Karpas-422 (cell line): ENCODE data around the gene CASP9. TPM values are rescaled to one million over a fixed set of nuclear protein-coding genes. Genes with fewer than 3 reads are reported as not detected.
"Not testable (repeated sequence)": the region's sequence is repeated elsewhere in the genome, so short reads cannot be mapped to it uniquely, and the experiment has no call there.

ENCODE experiments used
- DNase-seq: peaks from one replicate; pipeline ENCODE4 v3.0.0-alpha.2; 2015
- H2AFZ ChIP-seq: fragments of 200-600 bp; sonication (generic); 2 replicates; pipeline ENCODE4 v1.6.1; 2014; ENCODE audit warnings: antibody characterized with exemption, low read length, mixed read lengths
- H3K27ac ChIP-seq: fragments of 200-600 bp; sonication (generic); 2 replicates; pipeline ENCODE4 v1.5.1; 2014; ENCODE audit warnings: mild to moderate bottlenecking, low read length, moderate library complexity
- H3K27me3 ChIP-seq: fragments of 200-600 bp; sonication (generic); 2 replicates; pipeline ENCODE4 v1.6.1; 2014; ENCODE audit warnings: low read length, mixed read lengths
- H3K36me3 ChIP-seq: fragments of 200-600 bp; sonication (generic); 2 replicates; pipeline ENCODE4 v1.6.1; 2014; ENCODE audit warnings: low read length, mixed read lengths; ENCODE audit not compliant: insufficient read depth
- H3K4me1 ChIP-seq: fragments of 200-600 bp; sonication (generic); 2 replicates; pipeline ENCODE4 v1.6.1; 2014; ENCODE audit warnings: mild to moderate bottlenecking, low read length, mixed read lengths
- H3K4me2 ChIP-seq: fragments of 200-600 bp; sonication (generic); 2 replicates; pipeline ENCODE4 v1.6.1; 2014; ENCODE audit warnings: low read length, low read depth, mild to moderate bottlenecking; ENCODE audit not compliant: poor library complexity, severe bottlenecking
- H3K4me3 ChIP-seq: fragments of 200-600 bp; sonication (generic); 2 replicates; pipeline ENCODE4 v1.5.1; 2014; ENCODE audit warnings: mild to moderate bottlenecking, antibody characterized with exemption, low read length, mixed read lengths
- H3K79me2 ChIP-seq: fragments of 200-600 bp; sonication (generic); 2 replicates; pipeline ENCODE4 v1.6.1; 2014; ENCODE audit warnings: mild to moderate bottlenecking, low read length, mixed read lengths
- H3K9ac ChIP-seq: fragments of 200-600 bp; sonication (generic); 2 replicates; pipeline ENCODE4 v1.6.0; 2014; ENCODE audit warnings: low read length
- H3K9me2 ChIP-seq: fragments of 200-600 bp; sonication (generic), shearing (Covaris generic); replicated peaks from 2 replicates; pipeline ENCODE4 v1.6.0; 2014; ENCODE audit warnings: mild to moderate bottlenecking, low read length, moderate library complexity; ENCODE audit not compliant: insufficient read depth
- H3K9me3 ChIP-seq: fragments of 300-700, 200-600 bp; sonication (generic); 2 replicates; pipeline ENCODE4 v1.6.1; 2014; ENCODE audit warnings: low read length, mixed read lengths
- H4K20me1 ChIP-seq: fragments of 200-600 bp; sonication (generic); 2 replicates; pipeline ENCODE4 v1.6.1; 2014; ENCODE audit warnings: mild to moderate bottlenecking, antibody characterized with exemption, low read length, low read depth; ENCODE audit not compliant: insufficient read depth
- total RNA-seq: library from RNA; depleted of rRNA; stranded (reverse); fragments of >200 nt; shearing (Covaris generic); gene quantifications from 2 replicates; pipeline ENCODE4 v1.2.3, GENCODE V29; 2014; ENCODE audit warnings: low replicate concordance

The CASP9 gene
- total RNA-seq, 1 experiment from 2014 or later = 31.8 TPM

DNA sequence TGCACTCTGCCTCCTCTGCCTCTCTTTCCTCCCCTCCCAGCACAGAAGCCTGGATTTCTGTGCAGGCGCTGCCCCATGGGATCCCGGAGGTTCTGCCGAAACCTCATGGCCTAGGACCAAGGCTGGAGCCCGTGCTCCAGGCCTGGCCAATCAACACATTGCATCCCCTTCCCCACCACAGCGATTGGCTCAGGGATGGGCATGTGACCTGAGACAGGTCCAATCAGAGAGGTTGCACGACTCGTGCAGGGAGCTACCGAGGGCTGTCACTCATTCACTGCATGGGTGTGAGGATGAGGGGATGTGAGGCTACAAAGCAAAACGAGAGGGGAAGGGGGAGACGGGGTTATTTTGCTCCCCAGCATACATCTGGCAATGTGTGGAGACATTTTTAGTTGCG lies 51.4 kb downstream of the CASP9 start:
- no peaks in the 10 kb centered on the region for H3K27me3 ChIP-seq
- DNase-seq = no peak
- H2AFZ ChIP-seq = no peak overlapping the region

DNA sequence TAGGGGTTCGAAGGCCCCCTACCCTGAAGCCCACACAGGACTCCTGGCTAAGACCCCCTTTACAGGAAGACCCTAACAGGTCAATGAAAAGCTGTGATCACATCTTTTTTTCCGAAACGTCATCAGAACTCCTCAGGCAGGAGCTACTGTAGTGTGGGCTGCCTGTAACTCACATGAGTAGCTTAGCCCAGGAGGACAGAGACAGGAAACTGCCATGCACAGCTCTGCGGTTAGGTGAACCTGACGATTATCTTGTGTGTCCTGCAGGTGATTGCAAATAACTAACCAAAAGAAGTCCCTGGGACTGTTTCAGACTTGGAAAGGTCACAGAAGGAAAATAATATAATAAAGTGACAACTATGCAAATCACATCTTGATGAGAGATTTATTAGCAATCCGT lies 52.3 kb downstream of the CASP9 start:
- H3K36me3 ChIP-seq, H2AFZ ChIP-seq, H3K4me1 ChIP-seq, H3K79me2 ChIP-seq, H3K27me3 ChIP-seq, H3K4me3 ChIP-seq, H3K4me2 ChIP-seq, H3K9me3 ChIP-seq, H3K9me2 ChIP-seq, H4K20me1 ChIP-seq, H3K27ac ChIP-seq, H3K9ac ChIP-seq, DNase-seq: not testable (repeated sequence)

More for the DNA sequence above, 51.4 kb downstream of the CASP9 start:
- Histone ChIP-seq H3K9ac (no peak overlapping the region), H3K36me3 (no peaks in the 10 kb centered on the region), H3K79me2 (no peaks in the 10 kb centered on the region), H3K9me3 (no peaks in the 10 kb centered on the region), H3K4me1 (no peaks in the 10 kb centered on the region), H3K4me3 (no peak overlapping the region), H3K4me2 (no peak overlapping the region), H3K9me2 (no peaks in the 10 kb centered on the region), H4K20me1 (no peaks in the 10 kb centered on the region), H3K27ac (no peak overlapping the region)

DNA sequence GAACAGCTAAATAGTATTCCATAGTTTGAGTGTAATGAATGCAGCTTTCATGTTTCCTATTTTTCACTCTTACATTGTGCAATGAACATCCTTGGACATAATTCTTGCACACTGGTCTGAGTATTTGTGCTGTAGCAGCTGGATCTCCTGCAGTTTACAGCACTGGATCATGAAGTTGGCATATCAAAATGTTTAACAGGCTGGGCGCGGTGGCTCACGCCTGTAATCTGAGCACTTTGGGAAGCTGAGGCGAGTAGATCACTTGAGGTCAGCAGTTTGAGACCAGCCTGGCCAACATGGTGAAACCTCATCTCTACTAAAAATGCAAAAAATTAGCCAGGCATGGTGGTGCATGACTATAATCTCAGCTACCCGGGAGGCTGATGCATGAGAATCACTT lies 52.9 kb downstream of the CASP9 start:
- not testable (repeated sequence) for H3K4me1 ChIP-seq, H3K9ac ChIP-seq, H3K4me3 ChIP-seq, H2AFZ ChIP-seq, H3K36me3 ChIP-seq, H3K4me2 ChIP-seq, H4K20me1 ChIP-seq, DNase-seq, H3K27ac ChIP-seq, H3K79me2 ChIP-seq, H3K9me2 ChIP-seq, H3K27me3 ChIP-seq, H3K9me3 ChIP-seq

DNA sequence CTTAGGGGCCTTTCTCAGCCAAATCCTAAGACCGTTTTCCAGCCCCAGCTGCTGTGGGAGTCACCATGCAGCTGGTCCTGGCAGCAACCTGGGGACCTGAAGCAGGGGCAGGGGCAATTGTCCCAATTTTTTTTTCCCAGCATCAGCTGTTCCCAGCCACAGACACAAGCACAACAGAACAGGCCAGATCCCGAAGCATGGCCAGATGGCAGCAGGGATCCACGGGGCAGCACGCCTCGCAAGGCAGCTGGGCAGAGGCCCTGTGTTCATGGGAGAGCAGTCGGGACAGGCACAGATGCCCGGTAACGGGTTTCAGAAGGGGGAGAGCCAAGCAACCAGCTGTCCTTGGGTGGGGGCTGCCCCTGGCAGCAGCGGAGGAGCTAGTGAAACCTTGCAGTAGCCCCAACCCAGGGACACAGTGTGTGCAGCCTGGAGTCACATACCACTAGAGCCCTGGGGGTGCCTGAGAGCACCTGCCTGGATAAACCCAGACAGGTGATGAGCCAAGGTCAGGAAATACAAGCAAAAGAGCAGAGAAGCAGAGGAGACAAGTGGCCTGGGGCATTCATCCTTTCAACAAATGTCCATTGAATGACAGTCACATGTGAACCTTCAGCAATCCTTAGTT lies 54.1 kb downstream of the CASP9 start:
- not testable (repeated sequence) for H3K9ac ChIP-seq, H3K4me1 ChIP-seq, DNase-seq, H3K4me2 ChIP-seq, H3K9me3 ChIP-seq, H3K9me2 ChIP-seq, H3K36me3 ChIP-seq, H3K27ac ChIP-seq, H3K79me2 ChIP-seq, H2AFZ ChIP-seq, H3K27me3 ChIP-seq, H4K20me1 ChIP-seq, H3K4me3 ChIP-seq

DNA sequence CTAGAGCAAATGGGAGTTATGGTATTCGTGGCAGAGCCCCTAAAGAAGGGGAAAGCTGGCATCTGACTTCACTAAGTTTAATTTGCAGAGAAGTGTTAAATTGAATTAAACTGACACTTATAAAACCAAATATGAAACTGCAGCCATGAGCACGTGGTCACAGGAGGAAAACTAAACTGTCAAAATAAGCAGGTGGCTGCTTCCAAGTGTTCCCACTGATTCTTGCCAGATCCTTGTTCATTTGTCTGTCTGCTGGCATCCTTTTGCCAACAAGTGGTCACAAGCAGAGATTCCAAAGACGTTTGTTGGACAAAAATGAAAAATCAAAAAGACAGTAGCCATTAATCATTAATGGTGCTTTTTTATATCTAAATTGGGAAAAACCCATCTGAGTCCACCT lies 54.7 kb downstream of the CASP9 start:
- H4K20me1 ChIP-seq = no peaks in the 10 kb centered on the region
- H3K9me3 ChIP-seq = no peaks in the 10 kb centered on the region
- H3K9ac ChIP-seq = no peak overlapping the region
- H2AFZ ChIP-seq = no peak overlapping the region
- no peaks in the 10 kb centered on the region for H3K79me2 ChIP-seq
- H3K4me3 ChIP-seq = no peak overlapping the region
- no peaks in the 10 kb centered on the region for H3K4me1 ChIP-seq
- H3K27me3 ChIP-seq = no peaks in the 10 kb centered on the region
- H3K36me3 ChIP-seq = no peaks in the 10 kb centered on the region
- no peaks in the 10 kb centered on the region for H3K9me2 ChIP-seq
- DNase-seq = no peak
- no peak overlapping the region for H3K27ac ChIP-seq
- no peak overlapping the region for H3K4me2 ChIP-seq

DNA sequence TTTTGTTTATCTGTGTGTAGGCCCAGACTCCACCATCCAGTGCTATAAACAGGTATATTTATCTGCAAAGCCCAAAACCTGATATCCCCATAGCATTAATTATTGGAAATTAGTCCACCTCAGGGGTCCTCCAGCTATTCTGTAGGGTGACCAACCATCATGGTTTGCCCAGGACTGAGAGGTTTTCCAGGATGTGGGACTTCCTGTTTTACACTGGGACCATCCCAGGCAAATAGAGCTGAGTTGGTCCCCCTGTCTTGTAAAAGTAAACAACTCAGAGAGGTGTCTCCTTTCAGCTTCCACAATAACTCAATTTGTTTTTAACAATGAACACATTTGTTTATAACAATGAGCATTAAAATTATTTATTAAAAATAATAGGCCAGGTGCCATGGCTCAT lies 55.9 kb downstream of the CASP9 start:
- Histone ChIP-seq H3K27me3 (no peaks in the 10 kb centered on the region), H2AFZ (no peak overlapping the region), H3K27ac (no peak overlapping the region)

DNA sequence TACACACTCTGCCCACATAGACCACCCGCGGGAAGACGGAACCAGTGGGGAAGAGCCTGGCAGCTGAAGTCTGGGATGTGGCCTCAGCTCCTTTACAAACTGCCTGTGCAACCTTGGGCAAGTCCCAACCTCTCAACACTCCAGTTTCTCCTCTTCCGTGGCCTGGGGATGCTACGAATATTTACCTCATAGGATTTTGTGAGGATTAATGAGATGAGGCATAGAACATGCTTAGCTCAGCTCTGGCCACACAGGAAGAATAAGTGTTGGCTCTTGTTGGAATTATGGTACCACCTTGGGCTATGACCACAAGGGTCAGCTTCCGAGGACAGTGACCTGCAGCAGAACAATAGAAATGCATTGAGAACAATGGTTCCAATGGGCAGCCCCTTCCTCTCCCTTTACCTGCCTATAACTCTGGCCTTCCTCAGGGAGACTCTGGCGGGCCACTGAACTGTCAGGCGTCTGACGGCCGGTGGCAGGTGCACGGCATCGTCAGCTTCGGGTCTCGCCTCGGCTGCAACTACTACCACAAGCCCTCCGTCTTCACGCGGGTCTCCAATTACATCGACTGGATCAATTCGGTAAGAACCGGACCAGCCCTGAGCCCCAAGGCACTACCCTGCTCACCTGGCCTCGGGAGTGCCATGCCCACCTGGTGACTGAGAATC lies 56.9 kb downstream of the CASP9 start:
- H3K27me3 ChIP-seq, H3K4me2 ChIP-seq, DNase-seq, H3K36me3 ChIP-seq, H2AFZ ChIP-seq, H3K27ac ChIP-seq, H3K9me2 ChIP-seq, H3K4me3 ChIP-seq, H3K9ac ChIP-seq, H3K79me2 ChIP-seq, H3K4me1 ChIP-seq, H4K20me1 ChIP-seq, H3K9me3 ChIP-seq: not testable (repeated sequence)

More for the DNA sequence above, 55.9 kb downstream of the CASP9 start:
- DNase-seq = no peak
- Histone ChIP-seq H3K9me2 (no peaks in the 10 kb centered on the region), H3K36me3 (no peaks in the 10 kb centered on the region), H3K9ac (no peak overlapping the region), H4K20me1 (no peaks in the 10 kb centered on the region), H3K4me3 (no peak overlapping the region), H3K79me2 (no peaks in the 10 kb centered on the region), H3K4me1 (no peaks in the 10 kb centered on the region), H3K9me3 (no peaks in the 10 kb centered on the region), H3K4me2 (no peak overlapping the region)

DNA sequence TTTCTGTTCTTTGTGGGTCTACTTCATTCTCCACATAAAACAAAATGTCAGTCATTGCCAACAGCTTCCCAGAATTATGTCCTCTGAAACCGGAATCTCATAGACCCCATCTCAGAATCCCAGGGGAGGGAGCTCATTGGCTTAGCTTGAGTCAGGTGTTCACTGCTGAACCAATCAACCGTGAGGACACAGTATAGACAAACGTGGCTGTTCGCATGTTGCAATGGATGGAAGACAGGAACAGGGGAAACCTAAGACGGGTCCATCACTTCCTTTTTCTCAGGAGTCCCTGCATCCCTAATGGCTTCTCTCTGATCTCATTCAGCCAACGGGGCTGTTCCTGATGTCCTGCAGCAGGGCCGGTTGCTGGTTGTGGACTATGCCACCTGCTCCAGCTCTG lies 58.3 kb downstream of the CASP9 start:
- Histone ChIP-seq H4K20me1 (no peaks in the 10 kb centered on the region), H3K36me3 (no peaks in the 10 kb centered on the region), H3K9ac (no peak overlapping the region), H3K9me2 (no peaks in the 10 kb centered on the region), H3K4me3 (no peak overlapping the region), H2AFZ (no peak overlapping the region), H3K9me3 (no peaks in the 10 kb centered on the region), H3K27ac (no peak overlapping the region), H3K27me3 (no peaks in the 10 kb centered on the region), H3K4me2 (no peak overlapping the region), H3K79me2 (no peaks in the 10 kb centered on the region), H3K4me1 (no peaks in the 10 kb centered on the region)
- DNase-seq = no peak
